KMS-11 (cell line): ENCODE data around the gene SYNDIG1.

ENCODE experiments used
- H2AFZ ChIP-seq: fragments of 200-600 bp; sonication (generic); 2 replicates; pipeline ENCODE4 v1.6.1; 2016; ENCODE audit warnings: antibody characterized with exemption, mixed run types, low read depth
- H3K27ac ChIP-seq: fragments of 200-600 bp; sonication (generic); 2 replicates; pipeline ENCODE4 v1.6.1; 2016; ENCODE audit warnings: mild to moderate bottlenecking, mixed run types
- H3K27me3 ChIP-seq: fragments of 200-600 bp; sonication (generic); 2 replicates; pipeline ENCODE4 v1.6.1; 2017; ENCODE audit warnings: mild to moderate bottlenecking, low read depth, mixed run types, moderate library complexity; ENCODE audit not compliant: insufficient read depth
- H3K36me3 ChIP-seq: fragments of 200-600 bp; sonication (generic); 2 replicates; pipeline ENCODE4 v1.6.1; 2017; ENCODE audit warnings: mild to moderate bottlenecking, mixed run types; ENCODE audit not compliant: insufficient read depth
- H3K4me1 ChIP-seq: fragments of 200-600 bp; sonication (generic); 2 replicates; pipeline ENCODE4 v1.6.1; 2016; ENCODE audit warnings: mild to moderate bottlenecking, low read depth, mixed run types; ENCODE audit not compliant: poor library complexity, severe bottlenecking
- H3K4me2 ChIP-seq: fragments of 200-600 bp; sonication (generic); 2 replicates; pipeline ENCODE4 v1.7.0; 2016; ENCODE audit warnings: mild to moderate bottlenecking, mixed run types
- H3K4me3 ChIP-seq: fragments of 200-600 bp; sonication (generic); IDR thresholded peaks from 2 replicates; pipeline ENCODE4 v1.6.1; 2017; ENCODE audit warnings: low read depth, low read length, mixed read lengths; ENCODE audit not compliant: insufficient read depth
- H3K79me2 ChIP-seq: fragments of 200-600 bp; sonication (generic); 2 replicates; pipeline ENCODE4 v1.6.1; 2016; ENCODE audit warnings: low read depth, mixed run types; ENCODE audit not compliant: insufficient read depth
- H3K9ac ChIP-seq: fragments of 200-600 bp; sonication (generic); 2 replicates; pipeline ENCODE4 v1.6.1; 2016; ENCODE audit warnings: mild to moderate bottlenecking, mixed run types
- H4K20me1 ChIP-seq: fragments of 200-600 bp; sonication (generic); 2 replicates; pipeline ENCODE4 v1.6.1; 2016; ENCODE audit warnings: mild to moderate bottlenecking, mixed run types; ENCODE audit not compliant: insufficient read depth
- CTCF ChIP-seq: fragments of 200-600 bp; sonication (generic); conservative IDR thresholded peaks from 2 replicates; pipeline ENCODE4 v1.6.1; 2017; ENCODE audit warnings: low read depth, mild to moderate bottlenecking, antibody characterized with exemption, low read length, moderate library complexity, mixed read lengths

The SYNDIG1 gene

GRCh38 chr20:24610341-24611115 is 141.1 kb downstream of the SYNDIG1 start:
- Histone ChIP-seq H3K27me3 (no peaks in the 10 kb centered on the region), H3K27ac (no peak overlapping the region)

GRCh38 chr20:24611360-24612140 is 142.1 kb downstream of the SYNDIG1 start:
- no peaks in the 10 kb centered on the region for H3K79me2 ChIP-seq
- H3K4me3 ChIP-seq = no peak overlapping the region
- H3K36me3 ChIP-seq = no peaks in the 10 kb centered on the region
- no peaks in the 10 kb centered on the region for H3K27me3 ChIP-seq
- no peaks in the 10 kb centered on the region for H3K4me1 ChIP-seq
- H3K4me2 ChIP-seq = no peak overlapping the region
- TF ChIP-seq CTCF = no peak
- no peak overlapping the region for H2AFZ ChIP-seq
- H3K27ac ChIP-seq = no peak overlapping the region
- no peaks in the 10 kb centered on the region for H4K20me1 ChIP-seq
- H3K9ac ChIP-seq = no peak overlapping the region

More at GRCh38 chr20:24610341-24611115, 141.1 kb downstream of the SYNDIG1 start:
- Histone ChIP-seq H3K4me2 (no peak overlapping the region), H3K79me2 (no peaks in the 10 kb centered on the region), H2AFZ (no peak overlapping the region), H3K9ac (no peak overlapping the region), H3K4me3 (no peak overlapping the region), H3K4me1 (no peaks in the 10 kb centered on the region), H3K36me3 (no peaks in the 10 kb centered on the region), H4K20me1 (no peaks in the 10 kb centered on the region)
- no peak for TF ChIP-seq CTCF

- no peaks in the 10 kb centered on the region for H3K79me2 ChIP-seq
- H3K27me3 ChIP-seq = no peaks in the 10 kb centered on the region
- TF ChIP-seq CTCF = no peak
- H3K9ac ChIP-seq = no peak overlapping the region
- H3K4me2 ChIP-seq = no peak overlapping the region
- H3K4me3 ChIP-seq = no peak overlapping the region
- no peak overlapping the region for H3K27ac ChIP-seq
- H3K4me1 ChIP-seq = no peaks in the 10 kb centered on the region
- no peaks in the 10 kb centered on the region for H4K20me1 ChIP-seq
- H3K36me3 ChIP-seq = no peaks in the 10 kb centered on the region
- H2AFZ ChIP-seq = no peak overlapping the region
These were observed 143.7 kb downstream of the SYNDIG1 start for GRCh38 chr20:24612799-24613775.

- H3K4me1 ChIP-seq = no peaks in the 10 kb centered on the region
These were observed 144.9 kb downstream of the SYNDIG1 start for GRCh38 chr20:24614341-24614740.

More at GRCh38 chr20:24614341-24614740, 144.9 kb downstream of the SYNDIG1 start:
- H3K27ac ChIP-seq = no peak overlapping the region
- no peak overlapping the region for H3K4me3 ChIP-seq
- H3K27me3 ChIP-seq = no peaks in the 10 kb centered on the region
- H2AFZ ChIP-seq = no peak overlapping the region
- H3K4me2 ChIP-seq = no peak overlapping the region
- no peaks in the 10 kb centered on the region for H3K79me2 ChIP-seq
- no peak overlapping the region for H3K9ac ChIP-seq
- TF ChIP-seq CTCF = no peak
- no peaks in the 10 kb centered on the region for H3K36me3 ChIP-seq
- no peaks in the 10 kb centered on the region for H4K20me1 ChIP-seq
